Ishikawa (cell line): ENCODE results near the gene DOK1.

Source experiments
- CEBPB ChIP-seq: IDR thresholded peaks from 2 replicates; pipeline ENCODE4 v1.6.1; 2012
- CREB1 ChIP-seq: IDR thresholded peaks from 2 replicates; pipeline ENCODE4 v1.6.1; 2012; ENCODE audit warnings: low read depth
- EGR1 ChIP-seq: IDR thresholded peaks from 2 replicates; pipeline ENCODE4 v1.6.1; 2012
- EP300 ChIP-seq: IDR thresholded peaks from 2 replicates; pipeline ENCODE4 v1.6.1; 2012; ENCODE audit warnings: borderline replicate concordance
- FOXM1 ChIP-seq: IDR thresholded peaks from 2 replicates; pipeline ENCODE4 v1.6.1; 2012; ENCODE audit warnings: low read depth, borderline replicate concordance
- NFIC ChIP-seq: IDR thresholded peaks from 2 replicates; pipeline ENCODE4 v1.6.1; 2012
- RAD21 ChIP-seq: IDR thresholded peaks from 2 replicates; pipeline ENCODE4 v1.6.1; 2012; ENCODE audit warnings: low read depth
- TAF1 ChIP-seq: IDR thresholded peaks from 2 replicates; pipeline ENCODE4 v1.6.1; 2012; ENCODE audit warnings: low read depth, mild to moderate bottlenecking
- TCF12 ChIP-seq: IDR thresholded peaks from 2 replicates; pipeline ENCODE4 v1.6.1; 2012; ENCODE audit warnings: low read depth
- TEAD4 ChIP-seq: IDR thresholded peaks from 2 replicates; pipeline ENCODE4 v1.6.1; 2012
- YY1 ChIP-seq: IDR thresholded peaks from 2 replicates; pipeline ENCODE4 v1.6.1; 2012; ENCODE audit warnings: low read depth
- ZBTB7A ChIP-seq: IDR thresholded peaks from 2 replicates; pipeline ENCODE4 v1.6.1; 2012; ENCODE audit warnings: low read depth
- TF ChIP-seq, protein P1 (sequence below): IDR thresholded peaks from 2 replicates; pipeline ENCODE4 v1.6.1; 2012
- TF ChIP-seq, protein P2 (sequence below): IDR thresholded peaks from 2 replicates; pipeline ENCODE4 v1.6.1; 2012; ENCODE audit warnings: low read depth, mild to moderate bottlenecking
- TF ChIP-seq, protein P3 (sequence below): IDR thresholded peaks from 2 replicates; pipeline ENCODE4 v1.6.1; 2012

DOK1 gene

DNA sequence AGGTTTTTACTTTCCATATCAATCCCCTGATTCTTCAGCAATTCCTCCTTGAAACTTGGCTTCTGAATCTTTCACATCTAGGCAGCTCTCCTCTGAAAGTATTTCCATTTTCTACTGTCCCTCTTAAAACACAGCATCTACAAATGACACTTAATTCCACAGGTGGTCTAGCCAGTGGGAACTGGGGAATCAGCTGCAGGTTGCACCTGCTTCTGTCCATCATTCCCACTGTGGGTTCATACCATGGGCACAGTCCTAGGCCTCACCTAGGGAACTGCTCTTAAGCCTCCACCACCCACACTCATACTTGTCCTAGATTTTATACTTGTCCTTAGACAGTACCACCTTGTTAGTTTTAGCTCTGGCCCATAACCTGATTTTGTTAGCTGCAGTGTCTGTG is 3.0 kb upstream of the DOK1 start:
- TF ChIP-seq FOXM1, result no peak
- TF ChIP-seq CEBPB, result no peak
- TF ChIP-seq TEAD4, result no peak
- no peak for TF ChIP-seq TAF1
- TF ChIP-seq NFIC, result no peak
- TF ChIP-seq, protein P1, sequence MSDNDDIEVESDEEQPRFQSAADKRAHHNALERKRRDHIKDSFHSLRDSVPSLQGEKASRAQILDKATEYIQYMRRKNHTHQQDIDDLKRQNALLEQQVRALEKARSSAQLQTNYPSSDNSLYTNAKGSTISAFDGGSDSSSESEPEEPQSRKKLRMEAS, result no peak
- TF ChIP-seq CREB1, result no peak
- no peak for TF ChIP-seq TCF12
- TF ChIP-seq, protein P2, sequence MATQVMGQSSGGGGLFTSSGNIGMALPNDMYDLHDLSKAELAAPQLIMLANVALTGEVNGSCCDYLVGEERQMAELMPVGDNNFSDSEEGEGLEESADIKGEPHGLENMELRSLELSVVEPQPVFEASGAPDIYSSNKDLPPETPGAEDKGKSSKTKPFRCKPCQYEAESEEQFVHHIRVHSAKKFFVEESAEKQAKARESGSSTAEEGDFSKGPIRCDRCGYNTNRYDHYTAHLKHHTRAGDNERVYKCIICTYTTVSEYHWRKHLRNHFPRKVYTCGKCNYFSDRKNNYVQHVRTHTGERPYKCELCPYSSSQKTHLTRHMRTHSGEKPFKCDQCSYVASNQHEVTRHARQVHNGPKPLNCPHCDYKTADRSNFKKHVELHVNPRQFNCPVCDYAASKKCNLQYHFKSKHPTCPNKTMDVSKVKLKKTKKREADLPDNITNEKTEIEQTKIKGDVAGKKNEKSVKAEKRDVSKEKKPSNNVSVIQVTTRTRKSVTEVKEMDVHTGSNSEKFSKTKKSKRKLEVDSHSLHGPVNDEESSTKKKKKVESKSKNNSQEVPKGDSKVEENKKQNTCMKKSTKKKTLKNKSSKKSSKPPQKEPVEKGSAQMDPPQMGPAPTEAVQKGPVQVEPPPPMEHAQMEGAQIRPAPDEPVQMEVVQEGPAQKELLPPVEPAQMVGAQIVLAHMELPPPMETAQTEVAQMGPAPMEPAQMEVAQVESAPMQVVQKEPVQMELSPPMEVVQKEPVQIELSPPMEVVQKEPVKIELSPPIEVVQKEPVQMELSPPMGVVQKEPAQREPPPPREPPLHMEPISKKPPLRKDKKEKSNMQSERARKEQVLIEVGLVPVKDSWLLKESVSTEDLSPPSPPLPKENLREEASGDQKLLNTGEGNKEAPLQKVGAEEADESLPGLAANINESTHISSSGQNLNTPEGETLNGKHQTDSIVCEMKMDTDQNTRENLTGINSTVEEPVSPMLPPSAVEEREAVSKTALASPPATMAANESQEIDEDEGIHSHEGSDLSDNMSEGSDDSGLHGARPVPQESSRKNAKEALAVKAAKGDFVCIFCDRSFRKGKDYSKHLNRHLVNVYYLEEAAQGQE, result no peak
- TF ChIP-seq, protein P3, sequence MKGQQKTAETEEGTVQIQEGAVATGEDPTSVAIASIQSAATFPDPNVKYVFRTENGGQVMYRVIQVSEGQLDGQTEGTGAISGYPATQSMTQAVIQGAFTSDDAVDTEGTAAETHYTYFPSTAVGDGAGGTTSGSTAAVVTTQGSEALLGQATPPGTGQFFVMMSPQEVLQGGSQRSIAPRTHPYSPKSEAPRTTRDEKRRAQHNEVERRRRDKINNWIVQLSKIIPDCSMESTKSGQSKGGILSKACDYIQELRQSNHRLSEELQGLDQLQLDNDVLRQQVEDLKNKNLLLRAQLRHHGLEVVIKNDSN, result no peak

- TF ChIP-seq EGR1 (no peak), TEAD4 (no peak), CEBPB (no peak), EP300 (no peak), TAF1 (no peak), RAD21 (no peak), ZBTB7A (no peak), YY1 (no peak), NFIC (no peak), CREB1 (no peak)
- TF ChIP-seq, protein P1, result no peak
- TF ChIP-seq, protein P2, result no peak
- TF ChIP-seq, protein P3, result no peak
Observed at GRCh38 chr2:74551942-74552913, 2.3 kb upstream of the DOK1 start.

GRCh38 chr2:74552914-74553811 is 1.4 kb upstream of the DOK1 start:
- TF ChIP-seq EP300, result no peak
- no peak for TF ChIP-seq CEBPB
- TF ChIP-seq TEAD4, result no peak
- TF ChIP-seq, protein P1, result no peak
- TF ChIP-seq TCF12, result no peak
- TF ChIP-seq FOXM1, result no peak
- TF ChIP-seq, protein P3, result no peak
- no peak for TF ChIP-seq NFIC
- TF ChIP-seq RAD21, result no peak
- no peak for TF ChIP-seq YY1
- no peak for TF ChIP-seq TAF1
- TF ChIP-seq, protein P2, result no peak
- no peak for TF ChIP-seq CREB1
